Osteoblast (primary cell): ENCODE measurements around the gene KIF9. TPM values are rescaled to one million over a fixed set of nuclear protein-coding genes. Genes with fewer than 3 reads are reported as not detected.
"Not testable (repeated sequence)": the region's sequence is repeated elsewhere in the genome, so short reads cannot be mapped to it uniquely, and the experiment has no call there.

Experiments
- DNase-seq: peaks from one replicate; pipeline ENCODE4 v3.0.0; 2011; ENCODE audit warnings: low spot score, mixed read lengths; ENCODE audit not compliant: insufficient read length; ENCODE audit errors: missing footprints
- H2AFZ ChIP-seq: 2 replicates; pipeline ENCODE4 v1.6.0; 2011; ENCODE audit warnings: mild to moderate bottlenecking, low read length
- H3K27ac ChIP-seq: 2 replicates; pipeline ENCODE4 v1.5.1; 2011; ENCODE audit warnings: mild to moderate bottlenecking, low read depth, low read length, moderate library complexity
- H3K27me3 ChIP-seq: 2 replicates; pipeline ENCODE4 v1.6.0; 2012; ENCODE audit warnings: mild to moderate bottlenecking, control low read depth, inconsistent platforms, low read length, moderate library complexity; ENCODE audit not compliant: insufficient read depth
- H3K36me3 ChIP-seq: 2 replicates; pipeline ENCODE4 v1.5.1; 2011; ENCODE audit warnings: mild to moderate bottlenecking, low read length, control low read depth, moderate library complexity; ENCODE audit not compliant: insufficient read depth
- H3K4me1 ChIP-seq: 2 replicates; pipeline ENCODE4 v1.5.1; 2011; ENCODE audit warnings: mild to moderate bottlenecking, low read length, control low read depth, moderate library complexity; ENCODE audit not compliant: insufficient read depth
- H3K4me2 ChIP-seq: 2 replicates; pipeline ENCODE4 v1.6.0; 2011; ENCODE audit warnings: mild to moderate bottlenecking, low read length; ENCODE audit not compliant: insufficient read depth
- H3K4me3 ChIP-seq: fragments of 200-600 bp; sonication (generic); 3 replicates; pipeline ENCODE4 v1.5.1; 2012; ENCODE audit warnings: mild to moderate bottlenecking, low read length, inconsistent platforms; ENCODE audit not compliant: insufficient read depth
- H3K79me2 ChIP-seq: 2 replicates; pipeline ENCODE4 v1.6.0; 2012; ENCODE audit warnings: mild to moderate bottlenecking, low read length, control low read depth, inconsistent platforms; ENCODE audit not compliant: insufficient read depth
- H3K9me3 ChIP-seq: 2 replicates; pipeline ENCODE4 v1.5.1; 2011; ENCODE audit warnings: low read depth, low read length, control low read depth
- H4K20me1 ChIP-seq: 2 replicates; pipeline ENCODE4 v1.6.0; 2012; ENCODE audit warnings: mild to moderate bottlenecking, low read length, control low read depth; ENCODE audit not compliant: insufficient read depth
- CTCF ChIP-seq: IDR thresholded peaks from 2 replicates; pipeline ENCODE4 v1.5.1; 2011; ENCODE audit warnings: mild to moderate bottlenecking, low read depth, low read length, moderate library complexity; ENCODE audit errors: extremely low read depth
- total RNA-seq: library from RNA; depleted of rRNA; stranded (reverse); fragments of >200 nt; gene quantifications from 2 replicates; pipeline ENCODE4 v1.2.3, GENCODE V29; 2012

Gene KIF9
- total RNA-seq, 1 donor = 5.1 TPM

- H3K4me3 ChIP-seq = no peak overlapping the region
- peaks cover 15% of the 10 kb centered on the region for H4K20me1 ChIP-seq
- no peak overlapping the region for H2AFZ ChIP-seq
These were observed 31.6 kb upstream of the KIF9 start for GRCh38 chr3:47314056-47314764.

GRCh38 chr3:47313341-47314055, 30.9 kb upstream of the KIF9 start:
- Histone ChIP-seq H3K36me3 (no peaks in the 10 kb centered on the region), H3K4me3 (no peak overlapping the region), H3K4me1 (no peaks in the 10 kb centered on the region), H3K27ac (no peak overlapping the region), H3K9me3 (no peaks in the 10 kb centered on the region), H3K79me2 (peaks cover 18% of the 10 kb centered on the region), H4K20me1 (peaks cover 11% of the 10 kb centered on the region), H2AFZ (no peak overlapping the region), H3K4me2 (no peak overlapping the region), H3K27me3 (no peaks in the 10 kb centered on the region)
- no peak for TF ChIP-seq CTCF
- DNase-seq = no peak

More at GRCh38 chr3:47314056-47314764, 31.6 kb upstream of the KIF9 start:
- TF ChIP-seq CTCF = no peak
- Histone ChIP-seq H3K79me2 (peaks cover 18% of the 10 kb centered on the region), H3K27ac (no peak overlapping the region), H3K36me3 (no peaks in the 10 kb centered on the region), H3K4me1 (no peaks in the 10 kb centered on the region), H3K4me2 (no peak overlapping the region), H3K9me3 (no peaks in the 10 kb centered on the region), H3K27me3 (no peaks in the 10 kb centered on the region)
- no peak for DNase-seq

- no peak for DNase-seq
- TF ChIP-seq CTCF = no peak
- Histone ChIP-seq H3K36me3 (peaks cover 3% of the 10 kb centered on the region), H3K9me3 (no peaks in the 10 kb centered on the region), H3K79me2 (peaks cover 32% of the 10 kb centered on the region), H3K4me3 (no peak overlapping the region), H2AFZ (no peak overlapping the region), H4K20me1 (peaks cover 12% of the 10 kb centered on the region), H3K4me2 (no peak overlapping the region), H3K4me1 (no peaks in the 10 kb centered on the region), H3K27ac (no peak overlapping the region), H3K27me3 (no peaks in the 10 kb centered on the region)
These were observed 27.8 kb upstream of the KIF9 start for GRCh38 chr3:47310391-47310790.

GRCh38 chr3:47309231-47309630, 26.6 kb upstream of the KIF9 start:
- not testable (repeated sequence) for DNase-seq, H2AFZ ChIP-seq, H3K36me3 ChIP-seq, H3K27ac ChIP-seq, H3K4me2 ChIP-seq, H3K4me1 ChIP-seq, H3K9me3 ChIP-seq, H3K4me3 ChIP-seq, H3K27me3 ChIP-seq, H4K20me1 ChIP-seq
- H3K79me2 ChIP-seq = peaks cover 34% of the 10 kb centered on the region
